Glutamatergic neuron (in vitro differentiated cells): ENCODE data around the gene ATG14. TPM values are rescaled to one million over a fixed set of nuclear protein-coding genes. Genes with fewer than 3 reads are reported as not detected.

Source experiments
- DNase-seq: peaks from one replicate; pipeline ENCODE4 v3.0.0; 2022
- H3K27ac Mint-ChIP-seq: one replicate; pipeline ENCODE4 v1.8.0; 2020; ENCODE audit warnings: mild to moderate bottlenecking, mixed read lengths, inconsistent platforms; ENCODE audit not compliant: unreplicated experiment
- H3K27me3 Mint-ChIP-seq: one replicate; pipeline ENCODE4 v1.8.0; 2020; ENCODE audit warnings: mild to moderate bottlenecking, moderate library complexity, mixed read lengths, inconsistent platforms; ENCODE audit not compliant: unreplicated experiment
- H3K36me3 Mint-ChIP-seq: one replicate; pipeline ENCODE4 v1.8.0; 2020; ENCODE audit warnings: mild to moderate bottlenecking, mixed read lengths, inconsistent platforms; ENCODE audit not compliant: unreplicated experiment
- H3K4me1 Mint-ChIP-seq: one replicate; pipeline ENCODE4 v1.8.0; 2020; ENCODE audit warnings: mild to moderate bottlenecking, low read depth, mixed read lengths, inconsistent platforms; ENCODE audit not compliant: unreplicated experiment
- H3K4me3 Mint-ChIP-seq: one replicate; pipeline ENCODE4 v1.8.0; 2020; ENCODE audit warnings: mild to moderate bottlenecking, mixed read lengths, inconsistent platforms; ENCODE audit not compliant: unreplicated experiment
- H3K9me3 Mint-ChIP-seq: one replicate; pipeline ENCODE4 v1.8.0; 2020; ENCODE audit warnings: mild to moderate bottlenecking, moderate library complexity, mixed read lengths, inconsistent platforms; ENCODE audit not compliant: unreplicated experiment
- CTCF ChIP-seq: fragments of 200-600 bp; sonication (generic); IDR thresholded peaks from one replicate; pipeline ENCODE4 v1.5.0; 2021; ENCODE audit not compliant: partially characterized antibody, unreplicated experiment
- total RNA-seq: library from RNA; stranded (reverse); fragmentation: NEBNext Ultra II Directional; extraction: Animal tissue kit (Norgen Biotek cat#: 25700); gene quantifications from one replicate; pipeline ENCODE4 v1.2.1, GENCODE V29; 2021; ENCODE audit not compliant: unreplicated experiment

The ATG14 gene
- total RNA-seq, 1 donor from 2014 or later = 13.5 TPM

DNA sequence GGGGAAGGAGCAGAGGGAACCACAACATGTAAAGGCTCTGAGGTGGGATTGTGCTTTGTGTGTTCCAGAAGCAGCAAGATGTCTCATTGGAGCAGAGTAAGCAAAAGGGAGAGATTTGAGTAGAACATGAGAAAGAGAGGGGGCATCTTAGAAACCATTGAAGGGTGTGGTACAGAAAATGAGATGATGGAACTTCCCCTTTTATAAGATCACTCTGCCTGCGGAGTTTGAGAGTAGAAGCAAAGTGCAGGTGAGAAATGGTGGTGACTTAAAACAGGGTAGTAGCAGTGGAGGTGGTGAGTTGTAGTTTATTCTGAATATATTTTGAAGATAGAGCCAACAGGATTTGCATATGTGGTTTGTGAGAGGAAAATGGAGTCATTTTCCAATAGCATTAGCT lies 84.5 kb downstream of the ATG14 start:
- Mint-ChIP-seq H3K27me3 (no peaks in the 10 kb centered on the region), H3K36me3 (no peaks in the 10 kb centered on the region), H3K9me3 (no peaks in the 10 kb centered on the region), H3K27ac (no peak overlapping the region), H3K4me1 (peaks cover 5% of the 10 kb centered on the region), H3K4me3 (no peak overlapping the region)
- no peak for TF ChIP-seq CTCF
- no peak for DNase-seq

DNA sequence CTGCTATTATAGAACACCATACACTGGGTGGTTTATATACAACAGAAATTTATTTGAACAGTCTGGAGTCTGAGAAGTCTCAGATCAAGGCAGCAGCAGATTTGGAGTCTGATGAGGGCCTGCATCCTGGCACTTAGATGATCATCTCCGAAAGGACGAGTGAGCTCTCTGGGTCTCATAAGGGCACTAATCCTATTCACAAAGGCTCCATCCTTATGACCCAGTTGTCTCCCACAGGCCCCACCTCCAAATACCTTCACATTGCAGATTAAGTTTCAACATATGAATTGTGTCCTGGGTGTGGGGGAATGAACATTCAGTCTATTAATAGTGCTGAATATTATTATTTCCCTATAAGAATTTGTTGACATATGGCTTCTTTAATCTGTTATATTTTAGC lies 86.8 kb downstream of the ATG14 start:
- no peak for TF ChIP-seq CTCF
- no peaks in the 10 kb centered on the region for H3K27me3 Mint-ChIP-seq

GRCh38 chr14:55323910-55324309 lies 87.7 kb downstream of the ATG14 start:
- Mint-ChIP-seq H3K4me1 (peaks cover 5% of the 10 kb centered on the region), H3K9me3 (no peaks in the 10 kb centered on the region), H3K4me3 (no peak overlapping the region), H3K36me3 (no peaks in the 10 kb centered on the region), H3K27ac (no peak overlapping the region), H3K27me3 (no peaks in the 10 kb centered on the region)
- TF ChIP-seq CTCF = no peak
- DNase-seq = no peak

More for the DNA sequence above, 86.8 kb downstream of the ATG14 start:
- Mint-ChIP-seq H3K27ac (no peak overlapping the region), H3K4me1 (peaks cover 5% of the 10 kb centered on the region), H3K9me3 (no peaks in the 10 kb centered on the region), H3K4me3 (no peak overlapping the region), H3K36me3 (no peaks in the 10 kb centered on the region)
- no peak for DNase-seq

DNA sequence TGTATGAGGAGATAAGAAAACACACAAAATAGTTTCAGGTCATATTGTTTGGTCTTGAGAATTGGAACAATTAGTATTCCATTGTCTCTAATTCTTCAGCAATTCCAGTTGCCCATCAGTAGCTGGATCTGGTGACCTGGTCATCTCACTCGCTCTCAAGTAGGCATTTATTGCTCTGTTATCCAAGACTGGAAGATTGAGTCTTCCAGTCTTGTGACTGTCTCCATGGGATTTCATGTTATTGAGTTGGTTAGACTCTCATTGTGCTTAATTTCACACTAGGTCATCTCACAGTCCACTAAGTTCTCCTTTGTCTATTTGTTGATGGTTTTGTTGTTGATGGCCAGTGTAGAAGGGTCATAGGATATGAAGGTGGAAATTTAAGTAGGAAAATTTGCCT lies 92.9 kb downstream of the ATG14 start:
- Mint-ChIP-seq H3K27me3 (no peaks in the 10 kb centered on the region), H3K9me3 (no peaks in the 10 kb centered on the region), H3K36me3 (peaks cover 7% of the 10 kb centered on the region), H3K4me1 (no peaks in the 10 kb centered on the region), H3K27ac (no peak overlapping the region), H3K4me3 (no peak overlapping the region)
- no peak for DNase-seq
- TF ChIP-seq CTCF = no peak

GRCh38 chr14:55317542-55318306 lies 93.9 kb downstream of the ATG14 start:
- no peak overlapping the region for H3K27ac Mint-ChIP-seq
- H3K27me3 Mint-ChIP-seq = no peaks in the 10 kb centered on the region
- H3K4me1 Mint-ChIP-seq = no peaks in the 10 kb centered on the region
- no peak for DNase-seq
- H3K9me3 Mint-ChIP-seq = peaks cover 7% of the 10 kb centered on the region
- TF ChIP-seq CTCF = no peak
- H3K36me3 Mint-ChIP-seq = peaks cover 17% of the 10 kb centered on the region
- H3K4me3 Mint-ChIP-seq = no peak overlapping the region
